Measurements from ENCODE around the gene LRRK1. TPM values are rescaled to one million over a fixed set of nuclear protein-coding genes. Genes with fewer than 3 reads are reported as not detected.

LRRK1 gene
- total and polyA plus RNA-seq, 2 of the 13 experiments (the other 11 are each of a cell fraction or from before 2014, with no cell fraction given) = 0.13 to 1.2 TPM

DNA sequence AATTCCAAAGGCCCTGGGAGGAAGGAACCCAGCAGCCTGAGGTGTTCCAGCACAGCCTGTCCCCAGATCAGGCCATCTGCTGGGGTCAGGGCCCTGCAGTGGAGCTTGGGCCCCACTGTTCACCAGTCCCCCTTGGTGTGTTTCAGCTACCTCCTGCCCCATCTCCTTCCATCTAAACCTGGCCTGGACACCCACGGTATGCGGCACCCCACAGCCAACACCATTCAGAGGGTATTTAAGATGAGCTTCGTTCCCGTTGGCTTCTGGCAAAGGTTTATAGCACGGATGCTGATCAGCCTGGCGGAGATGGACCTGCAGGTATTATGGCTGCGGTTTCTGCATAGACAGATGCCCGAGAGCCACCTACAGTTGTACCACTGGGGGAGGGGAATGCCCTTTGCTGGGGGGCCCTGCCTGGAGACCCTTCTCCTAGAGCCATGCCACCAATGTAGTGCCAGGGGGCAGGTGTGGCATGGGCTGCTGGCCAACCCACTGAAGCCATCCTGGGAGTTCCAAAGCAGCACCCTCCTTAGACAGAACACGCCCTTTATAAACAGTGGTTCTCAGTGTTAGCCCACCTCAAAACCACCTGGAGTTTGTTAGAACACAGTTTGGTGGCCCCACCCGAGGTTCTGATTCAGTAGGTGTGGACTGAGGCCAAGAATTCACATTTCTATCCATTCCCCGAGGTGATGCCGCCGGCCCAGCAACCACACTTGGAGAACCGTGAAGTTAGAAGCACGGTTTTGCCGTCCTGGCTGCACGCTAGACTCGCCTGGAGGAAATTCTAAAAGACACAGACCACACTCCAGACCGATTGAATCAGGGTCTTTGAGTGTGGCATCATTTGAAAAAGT lies 126.9 kb downstream of the LRRK1 start (continued):
- TF ChIP-seq, protein P1, sequence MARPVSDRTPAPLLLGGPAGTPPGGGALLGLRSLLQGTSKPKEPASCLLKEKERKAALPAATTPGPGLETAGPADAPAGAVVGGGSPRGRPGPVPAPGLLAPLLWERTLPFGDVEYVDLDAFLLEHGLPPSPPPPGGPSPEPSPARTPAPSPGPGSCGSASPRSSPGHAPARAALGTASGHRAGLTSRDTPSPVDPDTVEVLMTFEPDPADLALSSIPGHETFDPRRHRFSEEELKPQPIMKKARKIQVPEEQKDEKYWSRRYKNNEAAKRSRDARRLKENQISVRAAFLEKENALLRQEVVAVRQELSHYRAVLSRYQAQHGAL (CRISPR knock-in tag; IDR thresholded peaks at IDR 0.05; ENCODE audit: not compliant biosample characterization) = no peak
- TF ChIP-seq ONECUT2 (CRISPR knock-in tag; IDR thresholded peaks at IDR 0.05) (no peak), ZNF501 (CRISPR knock-in tag; IDR thresholded peaks at IDR 0.05) (no peak)

DNA sequence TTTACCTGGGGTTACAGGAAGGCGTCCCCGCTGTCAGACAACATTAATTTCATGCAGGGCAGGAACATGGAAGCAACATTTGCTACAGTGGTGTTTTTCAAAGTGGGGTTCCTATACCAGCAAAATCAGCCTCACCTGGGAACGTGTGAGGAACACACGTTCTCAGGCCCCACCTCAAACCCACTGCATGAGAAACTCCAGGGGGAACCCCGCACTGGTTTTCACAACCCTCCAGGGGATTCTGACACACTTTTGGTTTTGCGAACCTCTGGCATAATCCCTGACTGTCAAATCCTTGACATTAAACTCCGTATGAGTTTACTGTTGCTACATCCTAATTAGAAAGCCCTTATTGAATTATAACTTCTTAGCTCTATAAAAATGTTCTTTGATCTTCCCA lies 127.7 kb downstream of the LRRK1 start:
- H3K4me1 ChIP-seq (ENCODE audit: insufficient read depth, low read length) = peaks cover 7% of the 10 kb centered on the region; the same call in 1 of the 2 replicates
- H3K9me3 ChIP-seq (ENCODE audit: low read length) = no peaks in the 10 kb centered on the region
- in situ Hi-C loops (cut with HindIII; ENCODE audit: extremely low pct_ligation_motif_present, low pct_unique_long_range_greater_than_20kb) = no loop called here
- no peaks in the 10 kb centered on the region for H4K20me1 ChIP-seq (ENCODE audit: insufficient read depth, low read length)
- CTCF ChIA-PET (ENCODE audit: low intra/inter-chr PET ratio, low total read pairs) = no interaction called here
- no peak overlapping the region for H3K4me3 ChIP-seq (replicated peaks in 1 of 3; ENCODE audit: insufficient read depth in 1 of 3, low read depth in 2 of 3, low read length in 3 of 3)
- 89% methylated on average over 3 of the region's 7 CpGs for WGBS (ENCODE audit: low lambda C conversion rate)
- no peak for DNase-seq (ENCODE audit: low spot score)
- no peak for ATAC-seq
- no peak overlapping the region for H3K4me2 ChIP-seq (ENCODE audit: low read depth, low read length)
- peaks cover 0 to 12% of the 10 kb centered on the region in 2 experiments; a peak in 3 of 5 replicates for H3K36me3 ChIP-seq (replicated peaks in 1 of 2; ENCODE audit: control insufficient read depth in 1 of 2, insufficient read depth in 2 of 2, low read length in 2 of 2)
- no TSS peak for BruUV-seq (replicated peaks)
- no peak overlapping the region for H3K9ac ChIP-seq (ENCODE audit: insufficient read depth, low read depth, low read length)
- no peak overlapping the region for H2AFZ ChIP-seq (ENCODE audit: low read length)
- POLR2A ChIA-PET = no interaction called here
- FAIRE-seq = no peak
- no peaks in the 10 kb centered on the region for H3K27me3 ChIP-seq (ENCODE audit: control insufficient read depth in 1 of 2, insufficient read depth in 2 of 2, low read length in 2 of 2)
- no peak overlapping the region for H3K27ac ChIP-seq (ENCODE audit: extremely low read length, insufficient read depth, low read length)
- H3K79me2 ChIP-seq (ENCODE audit: insufficient read depth, low read length) = no peaks in the 10 kb centered on the region
- intact Hi-C loops (cut with micrococcal nuclease; ENCODE audit: unreplicated experiment) = no loop called here
- TF ChIP-seq CBX1 (IDR thresholded peaks at IDR 0.05; ENCODE audit: low read depth) (no peak), ZNF251 (CRISPR knock-in tag; IDR thresholded peaks at IDR 0.05) (no peak), TGIF2 (CRISPR knock-in tag; IDR thresholded peaks at IDR 0.05) (no peak), SALL2 (CRISPR knock-in tag; IDR thresholded peaks at IDR 0.05) (no peak), POGZ (CRISPR knock-in tag; IDR thresholded peaks at IDR 0.05) (no peak), NFIB (CRISPR knock-in tag; IDR thresholded peaks at IDR 0.05; ENCODE audit: borderline replicate concordance) (no peak), TMF1 (CRISPR knock-in tag; IDR thresholded peaks at IDR 0.05; ENCODE audit: low read depth) (no peak), IRX3 (CRISPR knock-in tag; IDR thresholded peaks at IDR 0.05; ENCODE audit: borderline replicate concordance, low read depth) (no peak), ZNF709 (CRISPR knock-in tag; IDR thresholded peaks at IDR 0.05) (no peak), ZNF205 (CRISPR knock-in tag; IDR thresholded peaks at IDR 0.05) (no peak), KDM4B (CRISPR knock-in tag; IDR thresholded peaks at IDR 0.05) (no peak), ZNF589 (CRISPR knock-in tag; conservative IDR thresholded peaks at IDR 0.05) (no peak), MIXL1 (CRISPR knock-in tag; IDR thresholded peaks at IDR 0.05) (no peak), ZNF790 (CRISPR knock-in tag; IDR thresholded peaks at IDR 0.05; ENCODE audit: borderline replicate concordance) (no peak), NCOA2 (CRISPR knock-in tag; IDR thresholded peaks at IDR 0.05) (no peak)
- TF ChIP-seq, protein P2, sequence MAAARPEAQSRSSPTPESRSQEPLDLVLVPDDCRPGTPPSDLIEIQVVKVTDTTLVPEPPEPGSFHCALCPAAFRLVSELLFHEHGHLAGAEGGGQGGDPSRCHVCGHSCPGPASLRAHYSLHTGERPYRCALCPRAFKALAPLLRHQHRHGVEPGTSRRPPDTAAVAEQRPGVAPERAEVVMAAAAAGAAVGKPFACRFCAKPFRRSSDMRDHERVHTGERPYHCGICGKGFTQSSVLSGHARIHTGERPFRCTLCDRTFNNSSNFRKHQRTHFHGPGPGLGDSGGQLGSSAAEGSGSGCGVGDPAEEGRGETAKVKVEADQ (CRISPR knock-in tag; IDR thresholded peaks at IDR 0.05; ENCODE audit: borderline replicate concordance) = no peak
- TF ChIP-seq, protein P3, sequence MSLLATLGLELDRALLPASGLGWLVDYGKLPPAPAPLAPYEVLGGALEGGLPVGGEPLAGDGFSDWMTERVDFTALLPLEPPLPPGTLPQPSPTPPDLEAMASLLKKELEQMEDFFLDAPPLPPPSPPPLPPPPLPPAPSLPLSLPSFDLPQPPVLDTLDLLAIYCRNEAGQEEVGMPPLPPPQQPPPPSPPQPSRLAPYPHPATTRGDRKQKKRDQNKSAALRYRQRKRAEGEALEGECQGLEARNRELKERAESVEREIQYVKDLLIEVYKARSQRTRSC (CRISPR knock-in tag; IDR thresholded peaks at IDR 0.05; ENCODE audit: low read depth) = no peak
- TF ChIP-seq, protein P4, sequence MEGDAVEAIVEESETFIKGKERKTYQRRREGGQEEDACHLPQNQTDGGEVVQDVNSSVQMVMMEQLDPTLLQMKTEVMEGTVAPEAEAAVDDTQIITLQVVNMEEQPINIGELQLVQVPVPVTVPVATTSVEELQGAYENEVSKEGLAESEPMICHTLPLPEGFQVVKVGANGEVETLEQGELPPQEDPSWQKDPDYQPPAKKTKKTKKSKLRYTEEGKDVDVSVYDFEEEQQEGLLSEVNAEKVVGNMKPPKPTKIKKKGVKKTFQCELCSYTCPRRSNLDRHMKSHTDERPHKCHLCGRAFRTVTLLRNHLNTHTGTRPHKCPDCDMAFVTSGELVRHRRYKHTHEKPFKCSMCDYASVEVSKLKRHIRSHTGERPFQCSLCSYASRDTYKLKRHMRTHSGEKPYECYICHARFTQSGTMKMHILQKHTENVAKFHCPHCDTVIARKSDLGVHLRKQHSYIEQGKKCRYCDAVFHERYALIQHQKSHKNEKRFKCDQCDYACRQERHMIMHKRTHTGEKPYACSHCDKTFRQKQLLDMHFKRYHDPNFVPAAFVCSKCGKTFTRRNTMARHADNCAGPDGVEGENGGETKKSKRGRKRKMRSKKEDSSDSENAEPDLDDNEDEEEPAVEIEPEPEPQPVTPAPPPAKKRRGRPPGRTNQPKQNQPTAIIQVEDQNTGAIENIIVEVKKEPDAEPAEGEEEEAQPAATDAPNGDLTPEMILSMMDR (CRISPR knock-in tag; IDR thresholded peaks at IDR 0.05) = no peak
